HG03521 (cell line): Measurements from ENCODE around the gene NR4A2.

ENCODE experiments used
- ATAC-seq: cut with Tn5 transposase; IDR thresholded peaks from one replicate; pipeline ENCODE4 v1.9.1; 2021; ENCODE audit warnings: mild to moderate bottlenecking, moderate library complexity; ENCODE audit not compliant: unreplicated experiment

Gene NR4A2

DNA sequence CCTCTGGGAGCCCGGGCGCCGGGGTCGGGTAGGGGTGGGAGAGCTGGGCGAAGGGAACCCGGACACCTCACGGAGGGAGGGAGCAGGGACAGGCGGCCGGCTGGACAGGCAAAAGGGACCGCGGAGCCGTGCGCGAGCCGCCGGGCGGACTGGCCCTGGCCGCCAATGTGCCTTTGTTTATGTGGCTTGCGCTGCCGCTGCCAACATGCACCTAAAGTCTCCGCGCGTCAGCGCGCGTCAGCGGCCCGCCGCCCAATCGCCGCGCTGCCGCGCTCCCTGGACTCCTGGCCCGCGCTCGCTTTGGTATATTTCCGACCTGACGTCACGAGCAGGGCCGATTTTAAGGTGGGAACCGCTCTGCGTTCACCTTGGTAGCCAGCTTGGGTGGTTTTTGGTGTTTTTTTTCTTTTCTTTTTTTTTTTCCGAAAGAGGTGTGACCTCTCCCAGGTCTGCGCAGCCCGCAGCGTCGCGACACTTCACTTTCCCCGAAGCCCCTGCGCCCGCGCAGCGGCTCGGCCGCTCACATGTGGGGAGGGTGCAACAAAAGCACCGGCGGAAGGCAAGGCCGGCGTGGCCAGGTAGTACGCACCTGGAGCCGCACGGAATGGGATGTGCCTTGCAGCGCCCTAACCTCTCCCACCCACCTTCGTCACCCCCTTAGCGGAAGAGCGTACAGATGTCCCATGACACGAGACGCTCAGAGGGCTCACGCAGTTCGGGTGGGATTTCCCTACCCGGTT, at the start of gene NR4A2:
TSS of gene NR4A2 (minus strand) at position 188 of the 740 bp plus-strand sequence. CDS start 2,535 bp downstream, outside the sequence.
- ATAC-seq = peak; percentile 74

- peak; percentile 85 for ATAC-seq
Measured at GRCh38 chr2:156380117-156380645, 47.7 kb upstream of the NR4A2 start.

DNA sequence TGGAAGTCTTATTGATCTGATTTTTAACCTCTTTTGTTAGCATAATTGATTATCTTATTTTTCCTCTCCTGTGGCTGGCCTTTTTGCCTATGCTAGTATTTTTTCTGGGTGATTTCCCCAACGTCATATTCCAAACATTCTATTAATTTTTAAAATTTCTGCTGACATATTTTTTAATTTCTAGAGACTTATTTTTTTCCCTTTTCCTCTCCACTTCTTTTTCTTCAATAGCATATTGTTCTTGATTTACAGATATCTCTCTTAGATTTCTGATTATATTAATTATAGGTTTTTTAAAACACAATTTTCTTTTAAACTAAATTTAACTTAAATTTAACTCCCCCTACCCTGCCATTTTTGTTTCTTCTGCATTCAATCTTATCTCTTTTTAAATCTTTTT, 47.2 kb upstream of the NR4A2 start:
- no peak for ATAC-seq

DNA sequence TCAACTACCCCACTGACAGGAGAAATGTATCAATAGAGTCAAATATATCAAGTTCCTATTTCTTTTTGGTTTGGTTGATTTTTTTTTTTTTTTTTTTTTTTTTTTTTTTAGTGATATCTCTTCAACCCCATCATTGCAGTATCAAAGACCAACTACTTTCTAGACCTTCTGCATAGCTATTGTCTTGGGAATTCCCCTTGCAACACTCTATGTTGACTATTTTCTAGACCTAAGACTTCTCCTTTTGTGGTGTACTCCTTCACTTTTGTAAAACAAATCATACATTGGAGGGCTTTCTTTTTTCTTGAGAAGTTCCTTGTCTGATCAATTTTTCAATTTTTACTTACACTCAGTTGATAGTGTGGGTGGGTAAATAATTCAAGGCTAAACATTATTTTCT, 46.5 kb upstream of the NR4A2 start:
- ATAC-seq = no peak

DNA sequence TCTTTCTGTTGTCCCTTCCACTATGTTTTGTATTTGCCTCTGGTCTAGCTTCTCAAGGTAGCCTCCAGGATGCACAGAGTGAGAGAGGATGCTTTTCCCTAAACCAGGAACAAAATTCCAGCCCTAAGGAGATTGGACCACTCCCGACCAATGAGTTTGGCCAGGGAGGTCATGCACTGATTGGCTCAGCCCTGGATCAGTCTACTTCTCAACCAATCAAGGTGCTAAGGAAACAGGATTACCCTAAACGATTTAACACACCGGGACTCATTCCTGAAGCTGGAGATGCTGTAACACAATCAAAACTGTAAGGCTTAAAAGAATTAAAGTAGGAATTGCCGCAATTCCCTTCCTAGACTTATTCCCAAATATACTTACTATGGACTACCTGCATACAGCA, 34.2 kb upstream of the NR4A2 start:
- no peak for ATAC-seq

- no peak for ATAC-seq
Measured at GRCh38 chr2:156363141-156363540, 30.6 kb upstream of the NR4A2 start.

- no peak for ATAC-seq
Measured at GRCh38 chr2:156356014-156356754, 23.7 kb upstream of the NR4A2 start.

- no peak for ATAC-seq
Measured at GRCh38 chr2:156352911-156353310, 20.4 kb upstream of the NR4A2 start.

DNA sequence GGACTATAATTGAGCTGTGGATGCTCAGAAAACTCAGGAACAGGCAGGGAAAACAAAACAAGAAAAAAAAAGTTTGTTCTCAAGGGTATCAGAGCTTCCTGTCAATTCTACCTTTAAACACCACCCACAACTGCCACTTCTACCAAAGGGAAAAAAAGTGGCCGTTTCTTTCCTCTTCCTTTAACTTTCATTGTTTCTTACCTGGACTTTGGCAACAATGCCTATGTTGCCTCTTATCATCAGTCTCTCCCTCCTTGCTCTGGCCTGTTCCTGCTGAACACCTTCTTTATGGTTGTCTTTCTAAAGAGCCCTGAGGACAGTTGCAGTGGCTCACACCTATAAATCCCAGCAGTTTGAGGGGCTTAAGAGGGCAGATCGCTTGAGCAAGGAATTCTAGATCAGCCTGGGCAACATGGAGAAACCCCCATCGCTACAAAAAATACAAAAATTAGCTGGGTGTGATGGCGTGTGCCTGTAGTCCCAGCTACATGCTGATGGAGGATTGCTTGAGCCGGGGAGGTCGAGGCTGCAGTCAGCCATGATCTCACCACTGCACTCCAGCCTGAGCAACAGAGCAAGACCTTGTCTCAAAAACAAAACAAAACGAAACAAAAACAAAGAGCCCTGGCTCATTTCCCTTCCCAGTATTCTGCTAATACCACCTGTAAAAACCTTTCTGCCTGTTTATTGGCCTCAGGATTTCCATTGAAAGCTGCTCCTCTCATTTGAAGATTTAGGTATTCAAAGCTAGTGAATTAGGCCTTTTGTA, 18.0 kb upstream of the NR4A2 start:
- ATAC-seq = no peak

GRCh38 chr2:156349605-156350004, 17.1 kb upstream of the NR4A2 start:
- no peak for ATAC-seq

- no peak for ATAC-seq
Measured at GRCh38 chr2:156349161-156349560, 16.6 kb upstream of the NR4A2 start.

DNA sequence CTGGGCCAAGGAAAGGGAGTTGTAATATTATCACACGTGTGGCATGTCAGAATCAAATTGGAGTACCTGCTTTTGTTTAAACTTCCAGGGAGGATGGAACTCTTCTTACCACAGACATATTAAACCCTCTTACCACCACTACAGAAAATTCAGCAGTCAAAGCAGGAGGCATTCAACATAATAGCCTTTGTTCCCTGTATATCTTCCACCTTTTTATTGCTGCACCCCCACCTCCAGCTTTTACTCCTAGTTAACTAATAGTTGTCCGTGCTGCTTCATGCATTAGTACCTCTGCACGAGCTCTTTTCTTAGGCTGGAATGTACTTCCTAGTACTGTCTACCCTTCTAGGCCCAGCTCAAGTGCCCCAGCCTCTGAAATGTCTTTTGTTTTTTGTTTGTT, 14.9 kb upstream of the NR4A2 start:
- ATAC-seq = no peak

DNA sequence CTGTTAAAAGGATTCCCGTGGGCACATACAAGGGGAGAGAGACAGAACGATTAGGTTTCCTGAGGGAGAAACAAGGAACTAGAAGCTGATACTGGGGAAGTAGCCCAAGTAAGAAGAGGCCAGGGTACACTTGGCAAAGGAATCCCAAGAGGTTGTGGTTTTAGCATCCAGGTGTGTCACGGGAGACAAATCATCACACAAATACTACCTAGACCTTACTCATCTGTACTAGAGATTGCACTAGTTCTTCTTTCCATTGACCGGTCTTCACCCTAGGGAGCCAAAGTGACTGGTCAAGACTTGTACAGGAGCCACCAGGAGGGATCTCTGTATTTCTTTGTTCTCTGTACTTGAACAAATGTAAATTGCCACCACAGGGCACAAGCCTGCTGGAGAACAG, 14.2 kb upstream of the NR4A2 start:
- no peak for ATAC-seq

- ATAC-seq = no peak
Measured at GRCh38 chr2:156345582-156345981, 13.1 kb upstream of the NR4A2 start.

GRCh38 chr2:156343940-156344301, 11.4 kb upstream of the NR4A2 start:
- no peak for ATAC-seq

GRCh38 chr2:156343096-156343939, 10.8 kb upstream of the NR4A2 start:
- ATAC-seq = no peak

DNA sequence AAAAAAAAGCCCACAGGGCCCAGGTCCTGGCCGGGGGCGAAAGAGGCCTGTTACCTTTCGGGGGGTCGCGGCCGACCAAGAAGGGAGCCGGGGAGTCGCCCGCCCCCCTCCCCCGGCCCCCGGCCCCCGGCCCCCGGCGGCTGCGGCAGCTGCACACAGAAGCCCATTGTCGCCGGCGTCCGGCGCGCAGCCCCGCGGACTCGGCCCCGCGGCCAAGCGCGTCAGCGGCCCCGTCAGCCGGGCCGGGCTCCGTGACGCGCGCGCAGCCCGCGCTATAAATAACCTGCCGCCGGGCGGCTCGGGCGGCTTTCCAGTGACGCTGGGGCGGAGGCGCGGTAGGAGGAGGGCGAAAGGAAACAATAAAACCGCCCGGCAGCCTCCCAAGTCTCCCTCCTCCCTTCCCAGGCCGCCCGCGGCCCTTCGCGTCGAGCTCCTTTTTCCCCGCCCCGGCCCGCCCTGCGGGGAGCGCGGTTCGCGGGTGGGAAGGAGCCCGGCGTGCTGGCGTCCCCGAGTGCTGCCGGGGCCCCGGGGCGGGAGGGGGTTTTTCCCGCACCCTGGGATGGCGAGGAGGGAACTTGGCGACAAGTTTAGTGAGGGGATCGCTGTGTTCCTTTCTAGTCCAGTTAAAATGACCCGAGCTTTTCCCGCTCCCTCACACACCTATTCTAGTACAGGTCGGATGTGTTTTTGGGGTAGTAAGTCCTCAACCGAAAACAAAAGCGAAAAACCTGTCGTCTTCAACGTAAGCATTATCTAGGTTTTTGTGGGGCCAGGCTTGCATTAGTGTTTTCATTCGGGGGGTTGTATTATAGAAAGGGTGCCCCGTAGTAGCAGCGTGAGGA, 10.0 kb upstream of the NR4A2 start:
- peak; percentile 48 for ATAC-seq

DNA sequence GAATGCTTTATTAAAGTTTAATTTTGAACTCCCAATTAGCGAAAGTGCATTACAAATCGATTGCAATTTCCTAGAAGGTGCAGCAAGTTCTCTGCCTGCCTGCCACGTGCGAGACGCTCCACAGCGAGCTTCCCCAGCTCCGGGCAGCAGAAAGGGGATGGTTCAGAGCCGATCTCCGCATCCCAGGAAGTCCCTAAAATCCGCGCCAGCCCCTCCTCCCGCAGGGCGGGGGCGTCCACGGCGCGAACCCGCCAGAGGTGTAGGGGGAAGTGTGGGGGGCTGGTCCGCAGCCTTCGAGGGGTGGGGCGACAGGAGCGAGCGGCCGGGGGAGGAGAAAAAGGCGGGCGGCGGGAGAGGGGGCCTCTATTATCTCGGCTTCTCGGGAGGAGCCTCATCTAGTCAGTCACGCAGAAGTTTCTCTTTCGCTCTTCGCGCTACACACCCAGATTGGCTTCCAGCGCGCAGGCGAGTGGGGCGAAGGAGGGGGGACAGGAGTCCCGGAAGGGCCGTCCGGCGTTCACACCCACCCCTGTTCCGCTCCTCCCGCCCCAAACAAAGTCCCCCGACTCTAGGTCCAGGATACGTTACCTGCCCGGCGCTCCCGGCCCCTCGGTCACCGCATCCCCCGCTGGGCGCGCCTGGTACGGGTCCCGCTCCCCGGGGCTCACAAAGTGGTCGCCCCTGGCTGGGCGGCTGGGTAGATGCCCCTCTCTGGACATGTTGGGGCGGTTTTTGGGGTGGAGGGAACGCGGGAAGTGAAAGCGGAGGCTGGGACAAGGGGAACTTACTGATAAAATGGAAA, 9.1 kb upstream of the NR4A2 start:
- ATAC-seq = peak; percentile 82
